ELR (cell line): ENCODE data around the gene WWOX.
"Not testable (repeated sequence)": the region's sequence is repeated elsewhere in the genome, so short reads cannot be mapped to it uniquely, and the experiment has no call there.

ENCODE experiments used
- DNase-seq: peaks from one replicate; pipeline ENCODE4 v3.0.0-alpha.2; 2015; ENCODE audit warnings: low read depth

Gene WWOX

DNA sequence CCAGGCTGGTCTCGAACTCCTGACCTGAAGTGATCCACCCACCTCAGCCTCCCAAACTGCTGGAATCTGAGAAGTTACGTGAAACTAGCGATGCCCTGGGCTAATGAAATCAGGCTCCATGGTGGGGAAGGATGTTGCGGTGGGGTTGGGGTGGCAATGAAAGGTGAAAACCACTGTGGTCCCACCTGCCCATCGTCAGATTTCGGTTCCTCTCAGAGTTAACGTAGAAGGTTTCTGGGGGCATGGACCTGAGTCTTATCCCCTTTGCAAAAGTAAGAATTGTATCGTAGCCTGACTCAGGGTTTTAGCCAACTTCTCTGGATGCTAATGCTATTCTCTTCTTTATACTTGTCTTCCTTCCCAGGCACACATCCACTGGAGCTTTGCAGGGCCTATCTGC is 402.3 kb downstream of the WWOX start:
- no peak for DNase-seq

DNA sequence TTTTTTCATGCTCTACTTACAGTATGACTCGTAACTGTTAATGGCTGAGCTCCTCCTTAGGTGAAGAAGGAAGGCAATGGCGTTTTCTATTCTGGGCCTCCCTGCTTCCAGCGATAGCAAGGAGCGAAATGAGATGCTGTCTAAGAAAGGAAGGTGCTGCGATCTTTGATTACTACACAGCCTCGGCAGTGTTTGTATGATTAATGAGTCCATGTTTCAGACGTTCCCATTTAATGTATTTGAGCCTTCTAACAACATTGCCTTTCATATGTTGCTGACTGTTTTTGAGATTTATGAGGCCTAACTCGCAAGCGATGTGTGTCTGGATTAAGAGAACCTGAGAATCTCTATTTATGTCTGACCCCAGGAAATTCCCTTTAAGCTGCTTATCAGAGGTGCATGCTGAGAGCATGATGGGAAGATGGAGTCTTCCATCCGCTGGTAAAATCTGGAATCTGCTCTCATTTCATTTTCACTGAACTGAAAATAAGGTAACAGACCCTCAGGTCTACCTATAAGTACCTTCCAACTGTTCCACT is 403.4 kb downstream of the WWOX start:
- DNase-seq: no peak

DNA sequence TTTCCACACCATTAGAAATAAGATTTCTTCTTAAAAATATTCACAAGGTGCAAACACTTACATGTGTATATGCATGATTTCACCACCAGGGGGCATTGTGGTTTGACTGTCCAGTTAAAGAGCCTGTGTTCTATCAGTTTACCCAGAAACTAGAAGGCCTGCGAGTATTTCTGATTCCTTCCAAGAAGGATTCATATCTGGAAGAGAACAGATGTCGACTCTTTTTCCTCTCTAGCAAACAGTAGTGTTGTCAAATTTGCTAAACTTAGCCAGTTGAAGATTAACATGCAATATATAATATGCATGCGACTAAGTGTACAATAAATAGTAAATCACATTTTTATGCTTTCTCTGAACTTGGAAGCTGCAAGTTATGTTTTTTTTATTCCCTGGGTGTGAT is 404.1 kb downstream of the WWOX start:
- peak; percentile 2 for DNase-seq

DNA sequence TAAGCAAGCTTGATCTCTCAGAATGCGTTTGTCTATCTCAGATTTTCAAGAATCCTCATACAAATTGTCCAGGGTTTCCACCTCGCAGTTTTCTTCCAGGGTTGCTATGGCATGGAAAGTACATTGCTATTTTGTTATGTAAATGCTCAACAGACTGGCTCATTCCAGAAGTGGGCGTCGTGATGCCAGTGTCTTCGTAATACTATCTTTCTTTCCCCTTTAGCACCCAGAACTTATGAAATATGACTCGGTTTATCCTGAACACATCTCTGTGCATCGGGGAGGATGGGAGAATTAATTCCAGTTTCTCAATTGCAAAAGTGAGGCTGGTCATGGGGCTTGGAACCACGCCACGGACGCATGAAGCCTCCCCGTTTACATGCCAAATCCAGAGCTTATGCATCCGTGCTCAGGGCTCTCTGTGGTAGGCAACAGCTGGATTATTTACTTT is 405.0 kb downstream of the WWOX start:
- DNase-seq: no peak

DNA sequence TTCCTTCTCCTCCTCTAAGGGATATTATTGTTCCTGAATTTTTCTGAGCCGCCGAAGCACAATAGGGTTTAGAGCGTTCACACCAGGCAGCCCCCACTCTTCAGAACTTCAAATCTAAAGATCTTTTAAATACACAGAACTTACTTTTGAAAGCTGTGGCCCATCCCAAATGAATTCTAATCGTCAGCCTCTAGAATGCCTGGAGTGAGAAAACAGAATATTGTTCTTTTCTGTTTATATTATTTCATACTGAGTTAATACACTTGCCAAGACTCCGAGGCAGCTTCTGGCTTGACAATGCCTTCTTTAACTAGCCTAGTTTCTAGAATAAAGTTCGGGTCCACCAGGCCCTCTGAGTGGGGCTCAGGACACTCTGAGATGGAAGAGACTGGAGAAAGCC is 405.6 kb downstream of the WWOX start:
- DNase-seq: no peak

DNA sequence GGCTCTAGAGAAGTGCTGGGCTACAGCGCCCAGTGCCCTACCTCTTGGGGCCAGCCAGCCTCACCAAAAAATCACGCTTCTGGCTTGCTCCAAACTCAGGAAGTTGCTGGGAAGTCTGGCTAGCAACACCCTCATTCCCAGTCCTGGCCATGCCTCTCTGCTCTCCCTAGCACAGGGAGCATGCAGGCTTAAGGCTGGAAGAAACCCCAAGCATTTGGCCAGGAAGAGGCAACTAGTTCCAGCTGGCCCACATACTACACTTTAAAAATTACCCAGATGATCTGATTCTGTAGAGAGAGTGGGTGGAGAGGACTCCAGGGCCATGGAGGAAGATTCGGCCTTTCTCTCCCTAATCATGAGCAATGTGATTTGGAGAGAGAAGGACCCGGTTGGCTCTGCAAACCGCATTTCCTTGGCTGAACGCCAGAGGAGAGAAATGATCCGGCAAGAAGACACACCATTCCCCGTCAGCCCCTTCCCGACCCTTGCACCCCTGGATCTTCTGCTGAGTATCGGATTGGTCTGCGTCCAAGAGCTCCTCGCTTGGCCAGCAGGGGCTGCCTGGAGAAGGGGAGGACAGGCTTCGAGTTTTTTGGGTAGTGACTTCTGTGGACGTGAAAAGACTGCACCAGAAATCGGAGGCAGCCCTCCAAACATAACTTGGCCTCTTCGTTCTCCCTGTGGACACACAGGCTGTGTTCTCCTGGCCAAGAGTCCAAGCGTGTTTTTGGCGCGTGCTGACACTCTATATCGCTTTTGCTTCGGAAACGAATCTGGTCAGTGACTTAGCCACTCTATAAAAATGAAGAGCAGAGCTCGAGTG is 406.3 kb downstream of the WWOX start:
- DNase-seq: no peak

DNA sequence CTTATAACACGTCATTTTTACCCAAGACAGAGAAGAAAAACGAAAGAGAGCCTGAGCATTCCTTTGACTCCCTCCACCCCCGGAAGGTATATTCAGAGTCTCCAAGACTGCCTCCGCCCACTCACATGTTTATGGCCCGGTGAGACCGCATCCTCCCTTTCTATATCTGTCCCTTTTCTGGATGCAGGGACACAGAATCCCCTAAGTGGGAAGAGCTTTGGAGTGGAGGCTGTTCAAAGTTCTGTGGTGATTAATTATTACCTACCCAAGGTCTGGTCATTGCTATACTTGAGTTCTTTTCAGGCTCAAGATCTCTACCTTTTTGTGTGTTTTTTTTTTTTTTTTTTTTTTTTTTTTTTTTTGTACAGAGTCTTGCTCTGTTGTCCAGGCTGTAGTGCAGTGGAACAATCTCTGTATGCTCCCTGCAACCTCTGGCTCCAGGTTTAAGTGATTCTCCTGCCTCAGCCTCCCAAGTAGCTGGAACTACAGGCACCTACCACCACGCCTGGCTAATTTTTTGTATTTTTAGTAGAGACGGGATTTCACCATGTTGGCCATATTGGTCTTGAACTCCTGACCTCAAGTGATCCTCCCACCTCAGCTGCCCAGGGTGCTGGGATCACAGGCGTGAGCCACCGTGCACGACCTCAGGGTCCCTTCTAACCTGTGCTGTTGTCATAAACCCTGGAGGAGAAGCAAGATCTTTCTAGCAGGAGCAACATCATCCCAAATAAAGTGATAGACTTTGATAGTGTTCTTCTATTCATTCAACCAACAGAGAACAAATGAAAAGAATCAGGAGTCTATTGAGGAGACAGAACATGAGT is 407.1 kb downstream of the WWOX start:
- no peak for DNase-seq

DNA sequence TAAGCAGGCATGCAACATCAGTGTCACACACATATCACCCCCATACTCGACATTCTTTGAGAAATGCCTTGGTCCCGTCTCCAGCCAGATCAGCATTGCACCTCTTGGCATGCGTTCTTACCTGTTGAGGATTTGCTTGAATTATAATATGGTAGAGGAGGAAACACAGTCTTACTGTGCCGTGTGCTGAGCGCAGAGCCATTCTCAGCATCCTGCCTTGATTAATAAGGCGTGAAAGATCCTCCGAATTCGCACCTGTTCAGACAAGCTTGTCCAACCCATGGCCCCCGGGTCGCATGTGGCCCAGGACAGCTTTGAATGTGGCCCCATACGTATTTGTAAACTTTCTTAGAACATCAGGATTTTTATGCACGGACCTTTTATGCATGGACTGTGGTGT is 408.1 kb downstream of the WWOX start:
- no peak for DNase-seq

DNA sequence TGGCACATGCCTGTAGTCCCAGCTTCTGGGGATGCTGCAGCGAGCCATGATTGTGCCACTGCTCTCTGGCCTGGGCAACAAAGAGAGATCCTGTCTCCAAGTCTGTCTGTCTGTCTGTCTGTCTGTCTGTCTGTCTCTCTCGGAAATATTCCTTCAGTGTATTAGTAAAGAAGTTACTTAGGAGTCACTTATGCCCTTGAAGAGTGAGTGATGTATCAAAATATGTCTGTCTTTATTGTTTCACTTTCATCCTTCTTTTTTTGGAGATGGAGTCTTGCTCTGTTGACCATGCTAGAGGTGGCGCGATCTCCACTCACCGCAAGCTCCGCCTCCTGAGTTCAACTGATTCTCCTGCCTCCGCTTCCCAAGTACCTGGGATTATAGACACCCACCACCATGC is 410.5 kb downstream of the WWOX start:
- DNase-seq: no peak

DNA sequence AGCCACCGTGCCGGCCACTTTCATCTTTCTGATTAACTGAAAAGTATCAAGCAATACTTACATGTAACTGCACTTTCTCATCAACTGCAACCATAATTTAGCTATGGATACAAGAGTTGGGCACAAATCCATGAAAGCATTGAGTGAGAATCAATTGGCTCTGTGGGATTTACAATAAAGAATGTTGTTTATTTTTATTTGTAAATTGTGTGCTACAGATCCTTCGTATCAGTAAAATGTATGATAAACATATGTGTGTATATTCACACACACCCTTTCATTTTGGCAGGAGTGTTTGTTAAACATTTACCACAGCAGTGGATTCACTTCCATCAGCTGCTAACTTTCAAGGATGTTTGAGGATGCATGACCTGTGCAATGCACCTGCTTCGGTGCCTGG is 411.0 kb downstream of the WWOX start:
- no peak for DNase-seq

DNA sequence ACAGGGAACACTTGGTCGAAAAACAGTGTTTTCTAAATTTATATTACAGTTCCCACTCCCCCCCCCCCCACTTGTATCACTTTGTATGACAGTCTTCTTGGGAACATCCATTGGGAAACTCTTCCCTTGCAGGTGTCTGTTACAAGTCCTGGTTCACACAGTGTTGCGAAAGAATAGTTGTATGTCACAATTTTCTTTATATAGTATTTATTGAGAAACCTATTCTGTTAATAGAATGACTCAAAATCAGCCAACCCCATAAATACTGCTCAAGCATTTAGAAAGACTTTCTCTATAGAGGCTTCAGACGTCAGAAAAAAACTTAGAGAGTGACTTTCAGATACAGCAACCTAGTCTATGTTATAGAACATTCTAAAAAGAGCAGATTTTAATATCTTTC is 414.4 kb downstream of the WWOX start:
- no peak for DNase-seq

DNA sequence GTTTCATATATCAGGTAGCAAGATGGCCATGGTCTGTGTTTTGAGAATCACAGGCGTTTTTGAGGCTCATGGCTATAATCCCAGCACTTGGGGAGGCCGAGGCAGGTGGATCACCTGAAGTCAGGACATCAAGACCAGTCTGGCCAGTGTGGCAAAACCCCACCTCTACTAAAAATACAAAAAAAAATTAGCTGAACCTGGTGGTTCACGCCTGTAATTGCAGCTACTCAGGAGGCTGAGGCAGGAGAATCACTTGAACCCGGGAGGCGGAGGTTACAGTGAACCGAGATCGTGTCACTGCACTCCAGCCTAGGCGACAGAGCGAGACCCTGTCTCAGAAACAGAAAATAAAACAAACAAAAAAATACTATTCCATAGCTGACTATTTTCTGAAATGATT is 415.4 kb downstream of the WWOX start:
- not testable (repeated sequence) for DNase-seq

DNA sequence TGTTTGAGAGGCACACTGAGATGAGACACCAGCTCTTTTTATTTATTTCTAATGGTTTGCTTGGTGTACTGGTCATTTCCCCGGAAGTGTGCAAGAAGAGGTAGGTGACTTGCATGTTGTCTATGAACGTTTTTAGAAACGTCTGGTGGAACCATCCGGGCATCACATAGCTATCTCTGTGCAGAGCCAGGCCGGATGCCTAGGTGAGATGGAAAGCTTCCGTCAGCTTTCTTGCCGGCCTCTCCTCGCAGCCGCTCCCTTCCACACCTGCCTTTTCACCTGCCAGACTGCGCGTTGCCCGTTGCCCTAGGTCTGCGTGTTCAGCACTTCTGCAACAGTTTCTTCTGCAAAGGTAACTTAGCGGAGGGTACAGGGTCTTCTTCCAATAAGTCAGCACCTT is 416.0 kb downstream of the WWOX start:
- DNase-seq: no peak

DNA sequence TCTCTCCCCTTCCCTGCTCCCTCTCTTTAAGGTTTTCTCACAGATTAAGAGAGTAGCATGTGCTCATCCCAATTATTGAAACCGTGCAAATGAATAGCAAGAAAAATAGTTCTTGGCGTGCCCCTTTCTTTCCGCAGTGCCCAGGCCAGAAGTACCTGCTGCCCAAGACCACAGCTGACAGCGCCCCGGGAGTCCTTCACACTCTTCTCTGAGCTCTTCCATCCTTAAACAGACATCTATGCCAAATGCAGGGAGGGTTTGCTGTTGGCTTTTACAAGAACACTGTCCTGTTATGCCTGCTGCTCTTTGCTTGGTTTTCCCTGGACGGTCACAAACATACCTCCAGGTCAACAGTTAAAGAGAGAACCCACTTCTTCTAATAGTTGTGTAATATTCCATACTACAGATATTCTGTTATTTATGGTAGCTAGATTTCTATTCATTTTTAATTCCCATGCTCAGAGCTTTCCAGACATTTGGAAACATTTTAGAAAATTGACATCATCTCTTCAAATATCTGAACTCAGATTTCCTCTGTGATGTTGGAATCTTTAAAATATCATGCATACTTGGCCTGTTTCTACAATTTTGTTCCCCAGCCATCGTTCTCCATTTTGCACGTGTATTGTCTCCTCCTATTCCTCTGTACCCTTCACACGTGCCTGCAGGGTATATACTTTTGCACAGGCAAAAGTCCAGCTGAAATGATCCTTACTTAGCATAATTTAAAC is 416.7 kb downstream of the WWOX start:
- no peak for DNase-seq

DNA sequence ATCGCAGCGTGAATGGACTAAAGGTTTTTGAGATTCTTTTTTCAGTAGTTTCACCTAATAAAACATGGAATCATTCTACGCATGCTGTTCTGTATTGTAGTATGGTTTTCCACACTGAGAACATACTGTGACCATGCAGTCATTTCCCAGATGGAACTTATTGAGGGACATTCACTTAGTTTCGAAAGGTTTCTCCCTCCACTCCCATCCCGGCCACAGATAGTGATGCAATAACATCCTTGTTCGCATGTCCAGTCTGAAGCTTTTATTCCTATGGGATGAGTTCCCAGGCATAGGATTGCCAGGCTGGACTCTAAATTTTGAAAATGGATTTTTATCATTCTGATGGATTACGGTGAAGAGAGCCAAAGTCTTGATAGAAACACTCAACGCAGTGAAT is 420.4 kb downstream of the WWOX start:
- DNase-seq: no peak

DNA sequence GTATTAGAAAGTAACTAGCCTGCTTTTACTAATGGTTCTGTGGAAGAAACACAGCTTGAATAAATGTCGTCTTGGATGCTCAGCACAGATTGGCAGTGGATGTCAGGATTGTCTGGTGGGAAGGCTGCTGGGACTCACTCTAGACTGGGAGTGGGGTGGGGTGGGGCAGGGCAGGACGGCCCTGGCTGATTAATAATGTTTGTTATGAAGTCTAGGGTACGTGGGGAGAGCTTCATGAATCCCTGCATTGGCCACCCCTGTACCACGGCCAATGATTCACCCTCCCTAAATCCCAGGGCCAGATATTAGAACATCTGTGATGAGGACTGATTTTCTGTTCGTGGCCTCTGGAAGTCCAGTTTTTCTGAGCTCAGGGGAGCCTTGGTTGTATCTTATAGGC is 421.0 kb downstream of the WWOX start:
- DNase-seq: no peak

DNA sequence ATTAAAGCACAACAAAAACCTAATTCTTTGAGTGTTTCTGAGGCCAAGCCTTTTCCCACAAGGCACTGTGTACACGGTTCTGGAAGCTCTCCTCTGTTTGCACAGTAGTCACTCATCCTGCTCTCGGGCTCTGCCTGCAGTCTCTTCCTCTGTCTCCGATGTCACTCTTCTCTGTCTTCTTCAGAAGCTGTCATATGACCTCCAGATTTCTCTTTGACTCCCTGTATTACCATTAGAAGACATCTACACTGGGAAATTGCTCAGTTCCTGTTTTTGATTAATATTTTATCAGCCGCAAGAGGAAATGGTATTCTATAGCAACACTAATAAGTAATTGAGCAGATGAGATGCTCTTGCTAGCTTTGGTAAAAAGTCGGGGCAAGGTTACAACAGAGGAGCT is 422.9 kb downstream of the WWOX start:
- no peak for DNase-seq

DNA sequence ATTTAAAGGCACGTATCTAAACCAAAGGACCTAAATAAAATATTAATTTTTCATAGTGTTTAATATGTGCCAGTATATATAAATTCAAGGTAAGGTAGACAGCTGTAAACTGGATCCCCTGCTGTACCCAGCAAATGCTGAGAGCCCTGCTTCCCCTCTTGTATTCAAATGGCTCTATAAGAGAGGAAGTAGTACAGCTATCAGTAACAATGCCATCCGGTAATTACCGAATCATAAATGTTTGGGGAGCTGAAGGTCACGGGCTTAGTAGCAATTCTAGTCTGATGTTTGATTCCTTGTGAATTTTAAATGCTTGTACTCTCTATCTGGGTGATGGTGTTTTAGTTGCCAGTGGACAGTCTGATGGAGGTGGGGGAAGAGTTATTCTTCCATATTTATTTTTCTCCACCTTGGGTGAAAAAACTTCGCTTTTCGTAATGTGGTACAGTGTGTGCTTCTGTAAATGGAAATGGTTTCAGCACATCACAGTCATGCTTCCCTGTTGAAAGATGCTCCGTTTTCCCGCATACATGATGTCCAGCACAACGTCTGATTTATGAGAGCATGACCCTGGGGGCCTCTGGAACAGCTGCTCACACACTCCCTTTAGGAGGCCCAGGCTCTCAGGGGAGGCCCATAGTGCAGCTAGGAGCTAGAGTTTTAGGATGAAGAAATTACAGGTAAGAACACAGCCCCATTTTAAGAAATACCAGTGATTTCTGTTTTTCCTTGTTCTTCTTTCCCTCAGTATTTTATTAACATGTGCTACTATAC is 423.9 kb downstream of the WWOX start:
- no peak for DNase-seq

DNA sequence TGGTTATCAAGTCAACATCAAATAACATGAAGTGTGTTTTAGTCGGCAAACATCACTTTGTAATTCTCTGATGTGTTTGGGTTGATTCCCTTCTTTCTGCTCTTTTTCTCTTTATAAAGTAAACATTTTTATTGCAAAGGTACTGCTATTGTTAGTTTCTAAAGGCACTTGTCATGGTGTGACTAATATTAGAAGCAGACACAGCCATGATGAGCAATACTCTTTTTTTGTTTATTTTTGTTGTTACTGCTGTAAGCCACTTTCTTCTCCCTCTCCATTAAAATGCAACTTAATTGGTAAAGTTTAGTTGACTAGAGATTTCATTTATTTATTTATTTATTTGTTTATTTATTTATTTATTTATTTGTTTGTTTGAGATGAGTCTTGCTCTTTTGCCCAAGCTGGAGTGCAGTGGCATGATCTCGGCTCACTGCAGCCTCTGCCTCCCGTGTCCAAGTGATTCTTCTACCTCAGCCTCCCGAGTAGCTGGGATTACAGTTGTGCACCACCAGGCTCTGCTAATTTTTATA is 424.7 kb downstream of the WWOX start:
- no peak for DNase-seq

DNA sequence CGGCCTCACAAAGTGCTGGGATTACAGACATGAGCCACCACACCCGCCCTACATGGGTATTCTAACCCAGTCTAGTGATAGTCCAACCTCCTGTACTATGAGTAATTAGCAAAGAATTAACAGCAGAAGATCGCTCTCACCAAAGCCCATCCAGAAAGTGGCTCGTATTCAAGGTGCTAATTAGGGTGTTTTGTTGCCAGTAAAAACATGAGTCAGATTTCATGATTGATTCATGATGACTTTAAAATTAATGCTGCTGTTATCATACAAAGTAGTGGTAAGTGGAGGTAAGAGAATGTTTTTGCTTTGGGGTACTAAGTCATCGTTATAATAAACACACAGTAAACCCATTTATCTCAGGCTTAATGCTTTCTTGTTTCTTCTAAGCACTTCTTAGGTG is 428.8 kb downstream of the WWOX start:
- no peak for DNase-seq

DNA sequence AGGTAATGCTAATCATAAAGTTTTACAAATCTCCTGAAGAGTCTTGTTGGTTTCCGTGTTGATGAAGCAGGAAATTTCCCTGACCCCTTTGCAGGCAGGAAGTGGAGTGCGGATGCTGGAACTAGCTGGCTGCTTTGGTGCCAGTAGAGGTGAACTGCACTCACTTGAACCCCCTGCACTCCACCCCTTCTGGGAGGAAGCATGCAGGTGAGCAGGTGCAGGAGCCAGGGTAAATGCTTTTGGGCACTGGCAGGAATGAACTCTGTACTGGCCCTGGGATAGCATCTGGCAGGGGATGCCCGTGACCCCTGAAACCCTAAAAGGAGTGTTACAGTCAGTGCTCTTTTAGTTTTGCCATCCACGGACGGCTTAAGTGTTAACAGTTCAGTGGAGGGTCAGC is 430.4 kb downstream of the WWOX start:
- DNase-seq: no peak
